GM20431 (cell line): Measurements from ENCODE around the gene SPRR2A.
"Not testable (repeated sequence)": the region's sequence is repeated elsewhere in the genome, so short reads cannot be mapped to it uniquely, and the experiment has no call there.

ENCODE experiments used
- in situ Hi-C: fragments of 300-500 bp; cut with MseI, MboI; formaldehyde crosslinking; loops from one replicate; pipeline ENCODE4 v1.15.0; 2020; ENCODE audit warnings: low sequenced_read_pairs; ENCODE audit not compliant: unreplicated experiment

SPRR2A gene

DNA sequence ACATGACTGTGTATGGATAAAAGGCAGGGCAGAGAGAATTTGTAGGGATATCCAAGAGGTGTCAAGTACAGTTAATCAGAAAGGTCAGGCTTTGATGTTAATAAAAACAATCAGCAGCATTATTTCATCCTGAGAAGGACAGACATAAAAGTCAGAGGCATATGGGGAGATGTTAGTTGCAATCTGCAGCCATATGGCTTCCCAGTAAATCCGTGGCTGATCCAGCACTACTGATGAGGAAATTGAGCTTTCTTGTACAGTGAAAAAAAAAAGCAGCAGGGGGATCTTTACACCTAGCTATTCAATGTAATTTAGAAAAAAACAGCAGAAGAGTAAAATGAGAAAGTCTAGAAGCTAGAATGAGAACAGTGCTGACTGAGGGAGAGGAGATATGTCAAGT is 28.5 kb downstream of the SPRR2A start:
- in situ Hi-C loops: no loop called here

DNA sequence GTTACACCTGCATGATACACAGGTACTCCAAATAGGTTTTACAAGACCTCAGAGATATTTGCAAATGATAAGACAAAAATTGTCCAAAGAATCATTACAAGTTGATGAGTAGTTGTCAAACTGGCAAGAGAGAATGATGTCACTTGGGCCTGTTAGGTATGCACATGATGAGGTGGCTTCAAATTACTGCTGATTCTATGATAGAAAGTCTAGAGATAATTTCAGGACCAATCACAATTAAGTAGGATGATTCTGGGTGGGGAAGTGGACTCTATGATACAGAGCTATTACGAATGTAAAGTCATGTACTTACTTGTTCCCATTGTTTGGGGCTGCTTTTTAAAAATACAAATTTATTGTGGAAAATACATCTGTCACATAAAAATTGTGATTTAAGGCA is 31.5 kb downstream of the SPRR2A start:
- in situ Hi-C loops: no loop called here

DNA sequence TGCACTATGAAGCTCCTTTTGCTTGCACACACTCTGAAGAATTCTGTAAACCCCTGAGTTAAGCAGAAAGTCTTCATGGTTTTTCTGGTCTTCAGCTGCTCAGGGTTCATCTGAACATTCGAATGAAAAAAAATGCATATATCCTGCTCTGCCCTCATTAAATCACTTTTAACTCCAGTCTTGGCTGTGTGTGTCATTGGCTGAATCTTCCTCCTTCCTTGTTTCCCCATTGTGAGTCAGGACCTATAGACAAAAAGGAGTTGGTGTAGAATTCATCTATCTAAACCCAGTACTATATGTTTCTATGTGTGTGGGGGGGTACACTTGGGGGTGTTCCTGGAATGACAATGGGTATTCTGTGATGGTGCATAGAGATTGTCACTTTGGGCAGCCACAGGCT is 32.9 kb downstream of the SPRR2A start:
- in situ Hi-C loops: no loop called here

DNA sequence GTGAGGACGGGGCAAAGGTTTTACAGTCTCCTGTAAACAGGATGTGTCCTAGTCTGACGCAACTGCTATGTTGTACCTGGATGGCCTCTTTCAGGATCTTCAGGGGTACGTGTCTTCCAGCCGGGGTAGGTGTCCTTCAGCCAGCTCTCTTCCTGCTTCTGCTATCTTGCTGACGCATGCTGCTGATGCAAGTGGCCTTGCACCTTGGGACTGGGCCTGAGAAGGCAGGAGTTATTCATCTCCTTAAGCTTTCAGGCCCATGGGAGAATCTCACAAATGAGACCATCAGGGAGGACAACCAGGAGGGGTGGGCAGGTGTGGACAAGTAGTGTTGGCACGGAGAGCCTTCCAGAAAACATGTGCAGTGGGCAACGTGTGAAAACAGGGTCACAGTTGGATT is 34.2 kb downstream of the SPRR2A start:
- in situ Hi-C loops: no loop called here

DNA sequence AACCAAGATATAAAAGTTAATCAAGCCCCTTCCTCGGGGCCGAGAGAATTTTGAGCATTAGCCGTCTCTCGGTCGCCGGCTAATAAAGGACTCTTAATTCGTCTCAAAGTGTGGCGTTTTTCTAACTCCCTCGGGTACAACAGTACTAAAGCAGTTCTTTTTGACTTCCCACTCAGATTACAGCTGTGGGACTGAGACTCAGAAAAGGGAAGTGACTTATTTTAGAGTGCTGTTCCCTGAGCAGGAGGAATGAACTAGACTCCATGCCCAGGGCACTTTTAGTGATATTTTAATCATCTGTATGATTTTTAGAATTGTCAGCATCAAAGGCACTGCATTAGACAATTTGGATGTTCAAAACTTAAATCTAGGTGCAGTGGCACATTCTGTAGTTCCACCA is 35.0 kb downstream of the SPRR2A start:
- in situ Hi-C loops: not testable (repeated sequence)

DNA sequence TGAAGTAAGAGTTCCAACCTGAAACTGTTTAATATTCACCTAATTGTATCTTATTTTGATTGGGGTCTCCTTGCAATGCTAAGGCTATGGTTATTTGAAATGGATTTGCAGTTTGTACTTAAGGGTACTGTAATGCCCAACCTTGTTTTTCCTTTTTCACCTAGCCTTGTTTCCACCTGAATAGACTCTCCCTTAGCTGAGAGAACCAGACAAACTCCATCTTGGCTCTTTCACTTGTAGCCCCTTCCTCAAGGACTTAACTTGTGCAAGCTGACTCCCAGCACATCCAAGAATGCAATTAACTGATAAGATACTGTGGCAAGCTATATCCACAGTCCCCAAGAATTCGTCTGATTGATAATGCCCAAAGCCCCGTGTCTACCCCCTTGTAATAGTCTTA is 35.5 kb downstream of the SPRR2A start:
- in situ Hi-C loops: not testable (repeated sequence)

DNA sequence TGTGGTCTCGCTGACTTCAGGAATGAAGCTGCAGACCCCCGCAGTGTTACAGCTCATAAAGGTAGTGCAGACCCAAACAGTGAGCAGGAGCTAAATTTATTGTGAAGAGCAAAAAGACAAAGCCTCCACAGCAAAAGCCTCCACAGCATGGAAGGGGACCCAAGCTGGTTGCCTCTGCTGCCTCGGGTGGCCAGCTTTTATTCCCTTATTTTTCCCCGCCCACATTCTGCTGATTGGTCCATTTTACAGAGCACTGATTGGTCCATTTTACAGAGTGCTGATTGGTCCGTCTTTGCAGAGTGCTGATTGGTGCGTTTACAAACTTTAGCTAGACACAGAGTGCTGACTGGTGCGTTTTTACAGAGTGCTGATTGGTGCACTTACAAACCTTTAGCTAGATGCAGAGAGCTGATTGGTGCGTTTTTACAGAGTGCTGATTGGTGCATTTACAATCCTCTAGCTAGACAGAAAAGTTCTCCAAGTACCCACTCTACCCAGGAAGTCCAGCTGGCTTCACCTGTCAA is 46.0 kb downstream of the SPRR2A start:
- in situ Hi-C loops: not testable (repeated sequence)
